GM19099 (cell line): Measurements from ENCODE around the gene ZFAND2A.

Source experiments
- POLR2A ChIP-seq: IDR thresholded peaks from 3 replicates; pipeline ENCODE4 v1.6.1; 2011; ENCODE audit warnings: low read depth; ENCODE audit not compliant: insufficient read length; ENCODE audit errors: extremely low read depth

Gene ZFAND2A, protein sequence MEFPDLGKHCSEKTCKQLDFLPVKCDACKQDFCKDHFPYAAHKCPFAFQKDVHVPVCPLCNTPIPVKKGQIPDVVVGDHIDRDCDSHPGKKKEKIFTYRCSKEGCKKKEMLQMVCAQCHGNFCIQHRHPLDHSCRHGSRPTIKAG

GRCh38 chr7:1159891-1160669 is at the start of gene ZFAND2A:
Gene ZFAND2A, minus strand, starts transcription at chr7:1160196. Its CDS starts 1,984 bp downstream, at chr7:1158212.
- peak; percentile 92 for TF ChIP-seq POLR2A

- TF ChIP-seq POLR2A: no peak
These were observed 49.1 kb upstream of the ZFAND2A start for GRCh38 chr7:1209097-1209496.

- TF ChIP-seq POLR2A: no peak
These were observed 44.6 kb upstream of the ZFAND2A start for GRCh38 chr7:1204460-1205140.

DNA sequence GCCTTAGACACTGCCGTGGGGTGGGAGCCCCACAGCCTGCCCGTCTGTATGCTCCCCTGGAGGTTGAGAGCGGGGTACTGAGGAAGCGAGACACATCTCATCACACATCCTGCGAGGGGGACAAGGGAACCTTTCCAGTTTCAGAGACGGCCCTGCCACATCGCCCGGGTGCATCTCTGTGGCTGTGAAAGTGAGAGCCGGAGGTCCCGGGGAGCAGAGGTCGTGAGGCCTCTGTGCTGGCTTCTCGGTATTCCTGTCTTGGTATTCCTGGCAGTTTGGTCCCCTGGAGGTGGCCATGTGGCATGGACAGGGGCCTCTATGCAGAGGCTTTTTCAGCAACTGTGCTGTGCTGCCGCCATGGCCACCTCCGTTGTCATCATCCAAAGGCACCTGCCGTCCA is 41.9 kb upstream of the ZFAND2A start:
- TF ChIP-seq POLR2A: no peak

- TF ChIP-seq POLR2A: no peak
These were observed 40.0 kb upstream of the ZFAND2A start for GRCh38 chr7:1200045-1200444.

- TF ChIP-seq POLR2A: no peak
These were observed 38.1 kb upstream of the ZFAND2A start for GRCh38 chr7:1197997-1198625.

DNA sequence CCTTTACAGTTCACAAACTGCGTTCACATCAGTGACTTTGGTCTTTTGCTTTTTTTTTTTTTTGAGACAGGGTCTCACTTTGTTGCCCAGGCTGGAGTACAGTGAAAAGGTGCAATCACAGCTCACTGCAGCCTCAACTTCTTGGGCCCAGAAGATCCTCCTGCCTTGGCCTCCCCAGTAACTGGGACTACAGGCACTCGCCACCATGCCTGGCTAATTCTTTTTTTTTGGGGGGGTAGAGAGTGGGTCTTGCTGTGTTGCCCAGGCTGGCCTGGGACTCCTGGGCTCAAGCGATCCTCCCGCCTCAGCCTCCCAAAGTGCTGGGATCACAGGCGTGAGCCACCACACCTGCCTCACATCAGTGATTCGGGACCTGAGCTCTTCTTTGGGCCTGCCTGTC is 37.0 kb upstream of the ZFAND2A start:
- TF ChIP-seq POLR2A: no peak

GRCh38 chr7:1193593-1194424 is 33.8 kb upstream of the ZFAND2A start:
- TF ChIP-seq POLR2A: no peak

GRCh38 chr7:1192171-1192676 is 32.2 kb upstream of the ZFAND2A start:
- no peak for TF ChIP-seq POLR2A

- TF ChIP-seq POLR2A: no peak
These were observed 30.2 kb upstream of the ZFAND2A start for GRCh38 chr7:1189986-1190772.

- TF ChIP-seq POLR2A: no peak
These were observed 28.8 kb upstream of the ZFAND2A start for GRCh38 chr7:1188720-1189294.

DNA sequence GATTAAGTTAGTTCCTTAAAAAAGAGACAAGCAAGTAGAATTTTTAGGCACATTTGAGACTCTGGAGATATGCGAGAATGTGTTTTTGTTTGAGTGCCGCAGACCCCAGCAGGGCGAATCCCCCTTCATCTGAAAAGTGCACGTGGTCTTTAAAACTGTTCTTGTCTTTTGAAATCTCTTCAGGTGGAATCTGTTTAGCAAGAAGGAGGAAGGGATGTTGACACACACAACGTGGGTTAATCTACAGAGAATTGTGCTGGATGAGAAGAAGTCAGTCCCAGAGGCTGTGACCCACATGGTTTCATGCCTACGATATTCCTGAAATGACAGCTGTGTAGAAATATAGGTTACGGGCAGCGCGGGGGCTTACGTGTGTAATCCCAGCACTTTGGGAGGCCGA is 27.1 kb upstream of the ZFAND2A start:
- no peak for TF ChIP-seq POLR2A

DNA sequence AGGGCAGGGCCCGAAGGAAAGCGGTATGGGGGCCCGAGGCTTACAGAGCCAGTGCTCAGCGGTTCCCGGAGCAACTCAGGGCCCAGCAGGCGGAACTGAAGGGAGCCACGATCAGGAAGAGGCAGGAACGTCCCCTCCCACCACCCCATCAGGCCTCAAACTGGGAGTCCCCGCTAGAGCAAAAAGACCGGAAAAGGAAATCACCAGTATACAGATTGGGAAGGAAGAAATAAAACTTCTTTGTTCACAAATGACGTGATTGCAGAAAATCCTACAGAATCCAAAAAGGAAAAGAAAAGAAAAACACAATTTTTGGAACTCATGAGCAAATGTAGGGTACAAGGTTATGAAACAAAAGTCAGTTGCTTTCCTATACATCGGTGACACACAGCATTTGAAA is 21.6 kb upstream of the ZFAND2A start:
- TF ChIP-seq POLR2A: no peak
